Measurements from ENCODE around the gene GSTM3. TPM values are rescaled to one million over a fixed set of nuclear protein-coding genes. Genes with fewer than 3 reads are reported as not detected.

The GSTM3 gene
- total RNA-seq, 1 donor from 2014 or later = 8.3 TPM

DNA sequence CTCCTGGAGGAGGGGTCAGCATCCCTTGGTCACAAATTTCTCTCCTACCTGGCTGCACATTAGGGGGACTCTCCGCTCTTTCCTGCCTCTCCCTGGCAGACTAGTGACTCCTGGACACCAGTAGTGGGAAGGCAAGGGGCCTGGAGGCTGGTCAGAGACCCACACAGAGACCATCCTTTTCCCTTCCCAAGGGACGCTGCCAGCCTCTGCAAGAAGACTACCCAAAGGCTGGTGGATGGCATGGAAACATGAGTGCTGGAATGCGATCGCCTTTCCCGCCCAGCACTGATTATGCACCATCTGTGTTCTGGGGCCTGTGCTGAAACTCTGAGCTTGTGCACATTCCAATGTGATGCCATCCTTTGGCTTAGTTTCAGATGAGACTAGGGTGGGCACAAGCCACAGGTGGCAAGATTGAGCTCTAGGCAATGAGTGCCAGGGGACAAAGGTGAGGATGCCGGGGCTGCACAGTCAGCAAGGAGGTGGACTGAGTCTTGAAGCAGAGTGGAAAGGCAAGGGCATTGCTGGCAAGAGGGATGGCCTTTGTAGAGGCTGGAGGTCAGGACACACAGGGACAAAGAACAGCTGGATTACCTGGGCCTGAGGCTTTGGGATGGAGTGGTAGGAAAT is 35.5 kb upstream of the GSTM3 start:
- Mint-ChIP-seq H3K27me3 (ENCODE audit: unreplicated experiment) (peaks cover 5% of the 10 kb centered on the region), H3K27ac (ENCODE audit: unreplicated experiment) (no peak overlapping the region), H3K36me3 (ENCODE audit: unreplicated experiment) (peaks cover 10% of the 10 kb centered on the region), H3K9me3 (ENCODE audit: unreplicated experiment) (no peaks in the 10 kb centered on the region), H3K4me1 (ENCODE audit: low read depth, unreplicated experiment) (no peaks in the 10 kb centered on the region), H3K4me3 (ENCODE audit: unreplicated experiment) (no peak overlapping the region)
- DNase-seq = no peak
- TF ChIP-seq, protein P1, sequence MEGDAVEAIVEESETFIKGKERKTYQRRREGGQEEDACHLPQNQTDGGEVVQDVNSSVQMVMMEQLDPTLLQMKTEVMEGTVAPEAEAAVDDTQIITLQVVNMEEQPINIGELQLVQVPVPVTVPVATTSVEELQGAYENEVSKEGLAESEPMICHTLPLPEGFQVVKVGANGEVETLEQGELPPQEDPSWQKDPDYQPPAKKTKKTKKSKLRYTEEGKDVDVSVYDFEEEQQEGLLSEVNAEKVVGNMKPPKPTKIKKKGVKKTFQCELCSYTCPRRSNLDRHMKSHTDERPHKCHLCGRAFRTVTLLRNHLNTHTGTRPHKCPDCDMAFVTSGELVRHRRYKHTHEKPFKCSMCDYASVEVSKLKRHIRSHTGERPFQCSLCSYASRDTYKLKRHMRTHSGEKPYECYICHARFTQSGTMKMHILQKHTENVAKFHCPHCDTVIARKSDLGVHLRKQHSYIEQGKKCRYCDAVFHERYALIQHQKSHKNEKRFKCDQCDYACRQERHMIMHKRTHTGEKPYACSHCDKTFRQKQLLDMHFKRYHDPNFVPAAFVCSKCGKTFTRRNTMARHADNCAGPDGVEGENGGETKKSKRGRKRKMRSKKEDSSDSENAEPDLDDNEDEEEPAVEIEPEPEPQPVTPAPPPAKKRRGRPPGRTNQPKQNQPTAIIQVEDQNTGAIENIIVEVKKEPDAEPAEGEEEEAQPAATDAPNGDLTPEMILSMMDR (IDR thresholded peaks at IDR 0.05; ENCODE audit: partially characterized antibody, unreplicated experiment) = no peak

DNA sequence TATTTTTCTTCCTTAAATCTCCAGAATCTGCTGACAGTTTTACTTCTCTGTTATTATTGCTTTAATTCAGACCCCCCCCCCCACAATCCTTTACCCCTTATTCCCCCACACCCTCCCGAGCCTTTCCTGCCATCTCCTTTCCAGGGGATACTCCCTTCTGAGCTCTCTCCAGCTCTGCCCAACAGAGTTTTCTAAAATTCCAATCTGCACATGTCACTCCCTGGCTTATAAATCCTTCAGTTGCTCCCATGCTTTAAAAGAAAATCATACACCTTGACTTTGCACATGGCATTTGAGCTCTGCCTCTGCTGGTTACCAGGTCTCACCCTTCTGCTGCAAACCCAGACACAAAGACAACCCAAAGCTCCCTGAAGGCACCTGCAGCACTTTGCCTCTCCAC is 34.6 kb upstream of the GSTM3 start:
- Mint-ChIP-seq H3K27me3 (ENCODE audit: unreplicated experiment) (peaks cover 5% of the 10 kb centered on the region), H3K9me3 (ENCODE audit: unreplicated experiment) (peaks cover 1% of the 10 kb centered on the region), H3K27ac (ENCODE audit: unreplicated experiment) (no peak overlapping the region), H3K4me1 (ENCODE audit: low read depth, unreplicated experiment) (peaks cover 2% of the 10 kb centered on the region), H3K36me3 (ENCODE audit: unreplicated experiment) (peaks cover 2% of the 10 kb centered on the region), H3K4me3 (ENCODE audit: unreplicated experiment) (no peak overlapping the region)
- TF ChIP-seq, protein P1 (IDR thresholded peaks at IDR 0.05; ENCODE audit: partially characterized antibody, unreplicated experiment) = no peak
- DNase-seq = no peak

DNA sequence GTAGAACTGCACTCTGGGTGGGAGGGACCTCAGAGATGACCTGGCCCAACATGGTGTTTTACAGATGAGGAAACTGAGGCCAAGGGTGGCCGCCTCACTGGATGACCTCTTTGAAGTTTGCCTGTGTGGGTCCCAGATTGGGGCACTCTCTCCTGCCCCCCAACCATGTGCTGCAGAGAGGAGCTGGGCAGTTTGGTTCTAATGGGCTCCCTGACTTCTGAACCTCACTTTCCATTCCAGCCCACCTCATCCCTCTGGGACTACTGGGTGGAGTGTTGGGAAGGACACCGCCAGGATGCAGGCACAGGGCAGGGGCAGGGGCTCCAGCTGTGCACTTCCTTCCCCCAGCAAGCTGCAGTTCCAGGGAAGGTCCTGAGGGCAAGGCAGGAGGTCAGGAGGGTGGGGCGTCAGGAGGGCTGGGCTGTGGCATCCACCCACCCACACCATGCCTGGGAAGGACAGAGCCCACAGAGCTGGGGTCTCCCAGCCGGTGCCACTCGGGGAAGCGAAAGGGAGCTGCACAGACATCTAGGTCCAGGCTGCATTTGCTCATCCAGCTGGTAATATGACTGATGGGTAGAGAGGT is 33.2 kb upstream of the GSTM3 start:
- TF ChIP-seq, protein P1 (IDR thresholded peaks at IDR 0.05; ENCODE audit: partially characterized antibody, unreplicated experiment) = peak; percentile 7
- peaks cover 9% of the 10 kb centered on the region for H3K27me3 Mint-ChIP-seq (ENCODE audit: unreplicated experiment)
- H3K27ac Mint-ChIP-seq (ENCODE audit: unreplicated experiment) = no peak overlapping the region
- H3K4me3 Mint-ChIP-seq (ENCODE audit: unreplicated experiment) = no peak overlapping the region
- peaks cover 2% of the 10 kb centered on the region for H3K4me1 Mint-ChIP-seq (ENCODE audit: low read depth, unreplicated experiment)
- no peak for DNase-seq
- peaks cover 1% of the 10 kb centered on the region for H3K9me3 Mint-ChIP-seq (ENCODE audit: unreplicated experiment)
- no peaks in the 10 kb centered on the region for H3K36me3 Mint-ChIP-seq (ENCODE audit: unreplicated experiment)

DNA sequence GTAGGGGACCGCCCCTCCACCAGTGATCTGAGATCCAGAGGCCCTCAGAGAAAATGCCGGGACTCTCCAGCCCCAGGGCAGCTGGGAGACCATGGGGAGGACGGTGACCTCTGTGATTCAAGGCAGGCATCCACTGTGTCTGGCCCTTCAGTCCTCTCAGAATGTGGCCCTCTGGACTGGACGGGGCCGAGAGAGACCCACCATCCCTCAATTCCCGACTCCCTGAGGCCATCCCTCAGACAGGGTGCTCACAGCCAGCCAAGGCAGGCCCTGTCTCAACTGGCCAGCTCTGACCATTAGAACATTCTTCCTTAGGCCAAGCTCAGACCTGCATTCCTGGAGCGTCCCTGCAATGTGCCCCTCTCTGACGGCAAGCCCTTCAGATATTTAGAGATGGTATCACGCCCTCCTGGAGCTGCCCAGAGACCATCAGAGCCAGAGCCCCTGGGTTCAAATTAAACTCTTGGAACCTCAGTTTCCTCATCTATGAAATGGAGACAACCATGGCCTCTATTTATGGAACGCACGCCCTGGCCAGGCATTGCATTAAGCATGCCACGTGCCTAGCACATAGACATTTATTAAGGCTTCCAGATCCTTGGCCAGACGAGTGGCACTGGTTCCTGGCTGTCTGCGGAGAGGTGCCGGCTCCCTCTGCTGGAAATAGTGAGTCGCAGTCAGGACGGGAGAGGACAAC is 32.5 kb upstream of the GSTM3 start:
- TF ChIP-seq, protein P1 (IDR thresholded peaks at IDR 0.05; ENCODE audit: partially characterized antibody, unreplicated experiment) = peak; percentile 60
- H3K4me3 Mint-ChIP-seq (ENCODE audit: unreplicated experiment) = no peak overlapping the region
- H3K27me3 Mint-ChIP-seq (ENCODE audit: unreplicated experiment) = peaks cover 9% of the 10 kb centered on the region
- peaks cover 1% of the 10 kb centered on the region for H3K9me3 Mint-ChIP-seq (ENCODE audit: unreplicated experiment)
- no peak overlapping the region for H3K27ac Mint-ChIP-seq (ENCODE audit: unreplicated experiment)
- no peaks in the 10 kb centered on the region for H3K36me3 Mint-ChIP-seq (ENCODE audit: unreplicated experiment)
- H3K4me1 Mint-ChIP-seq (ENCODE audit: low read depth, unreplicated experiment) = peaks cover 2% of the 10 kb centered on the region
- peak; percentile 82 for DNase-seq
